RPMI7951 (cell line): Measurements from ENCODE around the gene BORCS5. TPM values are rescaled to one million over a fixed set of nuclear protein-coding genes. Genes with fewer than 3 reads are reported as not detected.

Experiments
- DNase-seq: peaks from one replicate; pipeline ENCODE4 v3.0.0-alpha.2; 2012; ENCODE audit warnings: low read depth
- total RNA-seq: library from RNA; depleted of rRNA; stranded (reverse); fragments of >200 nt; shearing (Covaris generic); gene quantifications from 2 replicates; pipeline ENCODE4 v1.2.3, GENCODE V29; 2014; rRNA removed

BORCS5 gene
- total RNA-seq, 1 experiment from 2014 or later, result 12.5 TPM

- DNase-seq, result no peak
Observed at GRCh38 chr12:12513416-12514006, 156.6 kb downstream of the BORCS5 start.

GRCh38 chr12:12518464-12518845 lies 161.6 kb downstream of the BORCS5 start:
- DNase-seq, result no peak

GRCh38 chr12:12518919-12519318 lies 162.0 kb downstream of the BORCS5 start:
- no peak for DNase-seq

Other genes with a start within 250 kb of the BORCS5 start
- 11.4 and 16.3 TPM in 2 replicates for gene LRP6, start 90.0 kb upstream of the BORCS5 start, total RNA-seq
- gene MANSC1, start 6.8 kb upstream of the BORCS5 start, total RNA-seq, result 3.3 and 8.5 TPM in 2 replicates
- gene DUSP16, start 205.8 kb downstream of the BORCS5 start, total RNA-seq, result 6.0 and 7.9 TPM in 2 replicates